Fibroblast of mammary gland (primary cell): ENCODE results near the gene SOCS1.

Source experiments
- DNase-seq: peaks from one replicate; pipeline ENCODE4 v3.0.0-alpha.2; 2010; ENCODE audit warnings: low read depth
- H3K4me3 ChIP-seq: 2 replicates; pipeline ENCODE4 v1.5.1; 2011; ENCODE audit warnings: low read depth, mild to moderate bottlenecking, low read length, moderate library complexity; ENCODE audit not compliant: control insufficient read depth
- CTCF ChIP-seq: conservative IDR thresholded peaks from 2 replicates; pipeline ENCODE4 v1.5.1; 2011; ENCODE audit warnings: low read depth, low read length, inconsistent platforms; ENCODE audit not compliant: control insufficient read depth, insufficient read depth

SOCS1 gene

GRCh38 chr16:11278681-11279628 lies 23.0 kb upstream of the SOCS1 start:
- TF ChIP-seq CTCF: no peak

GRCh38 chr16:11277607-11278337 lies 21.8 kb upstream of the SOCS1 start:
- no peak for TF ChIP-seq CTCF
- H3K4me3 ChIP-seq: no peak overlapping the region
- DNase-seq: no peak

More at GRCh38 chr16:11278681-11279628, 23.0 kb upstream of the SOCS1 start:
- no peak for DNase-seq
- no peak overlapping the region for H3K4me3 ChIP-seq

- DNase-seq: no peak
- TF ChIP-seq CTCF: no peak
- no peak overlapping the region for H3K4me3 ChIP-seq
Measured at GRCh38 chr16:11276896-11277593, 21.0 kb upstream of the SOCS1 start.

- no peak for DNase-seq
- TF ChIP-seq CTCF: no peak
- no peak within 1 kb of the TSS for H3K4me3 ChIP-seq
Measured at GRCh38 chr16:11276143-11276895, 20.3 kb upstream of the SOCS1 start, which contains the start of gene PRM2. TSS of gene PRM2 (minus strand) at chr16:11276480. CDS start at chr16:11276370, 110 bp downstream.

- no peak for DNase-seq
- no peak overlapping the region for H3K4me3 ChIP-seq
- TF ChIP-seq CTCF: no peak
Measured at GRCh38 chr16:11274964-11275363, 19.0 kb upstream of the SOCS1 start.
